CD4-positive, alpha-beta T cell treated with Interleukin-4 for 4 hours (primary cell): Measurements from ENCODE around the gene STAT3.
A peak's percentile ranks its signal among the peaks of the same experiment; 100 is the strongest.
"Not testable (repeated sequence)": the region's sequence is repeated elsewhere in the genome, so short reads cannot be mapped to it uniquely, and the experiment has no call there.

ENCODE experiments used
- DNase-seq: peaks from one replicate; pipeline ENCODE4 v3.0.0-alpha.2; 2020

STAT3 gene

DNA sequence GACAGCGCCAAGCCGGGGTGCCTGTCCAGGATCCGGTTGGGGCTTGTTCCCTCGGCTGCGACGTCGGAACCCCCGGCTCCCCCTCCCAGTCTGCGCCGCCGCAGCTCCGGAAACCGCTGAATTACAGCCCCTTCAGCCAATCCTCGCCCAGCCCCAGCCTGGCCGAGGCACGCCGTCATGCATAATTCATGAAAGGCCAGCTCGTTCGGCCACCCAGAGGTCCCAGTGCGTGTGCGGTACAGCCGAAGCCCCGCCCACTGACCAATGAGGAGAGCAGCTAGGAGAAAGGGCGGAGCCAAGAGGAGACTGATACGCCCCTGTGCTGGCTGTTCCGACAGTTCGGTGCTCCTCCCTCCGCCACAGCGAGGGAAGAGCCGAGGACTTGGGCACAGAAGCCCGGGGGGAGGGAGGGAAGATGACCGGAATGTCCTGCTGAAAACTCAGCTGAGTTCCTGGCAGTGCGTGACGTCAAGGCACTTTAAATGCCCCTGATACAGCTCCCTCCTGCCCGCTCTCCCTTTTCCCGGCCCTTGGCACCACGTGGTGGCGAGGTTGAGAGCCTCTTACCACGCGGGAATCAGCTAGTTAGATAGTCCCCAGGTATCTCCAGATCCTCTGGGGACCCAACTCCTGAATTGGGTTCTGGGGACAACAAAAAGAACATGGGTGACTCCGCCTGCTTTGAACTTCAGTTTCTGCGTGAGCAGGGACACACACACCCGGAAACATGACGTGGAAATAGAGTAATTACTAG, at the start of gene STAT3:
TSS of gene STAT3 (minus strand) at position 62 of the 754 bp plus-strand sequence. CDS start 39,926 bp downstream, outside the sequence.
- DNase-seq = peak; percentile 100

DNA sequence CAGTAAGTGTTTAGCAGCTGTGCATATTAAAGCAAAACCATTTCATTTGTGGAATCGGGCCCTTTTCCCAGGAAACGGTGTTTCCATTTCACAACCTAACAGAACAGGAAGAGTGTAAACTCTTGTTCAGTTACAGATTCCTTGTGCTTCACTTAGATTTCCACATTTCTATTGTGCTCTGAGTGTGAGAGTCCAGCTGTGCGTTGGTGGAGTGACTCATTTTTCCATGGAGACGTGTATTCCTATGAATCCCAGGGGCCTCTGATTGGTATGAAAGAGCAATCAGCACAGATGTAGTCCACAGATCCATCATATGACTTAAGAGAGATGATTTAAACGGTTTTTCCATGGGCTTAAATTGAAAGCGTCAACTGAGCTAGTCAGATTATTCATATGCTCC, 48.1 kb upstream of the STAT3 start:
- DNase-seq = no peak

DNA sequence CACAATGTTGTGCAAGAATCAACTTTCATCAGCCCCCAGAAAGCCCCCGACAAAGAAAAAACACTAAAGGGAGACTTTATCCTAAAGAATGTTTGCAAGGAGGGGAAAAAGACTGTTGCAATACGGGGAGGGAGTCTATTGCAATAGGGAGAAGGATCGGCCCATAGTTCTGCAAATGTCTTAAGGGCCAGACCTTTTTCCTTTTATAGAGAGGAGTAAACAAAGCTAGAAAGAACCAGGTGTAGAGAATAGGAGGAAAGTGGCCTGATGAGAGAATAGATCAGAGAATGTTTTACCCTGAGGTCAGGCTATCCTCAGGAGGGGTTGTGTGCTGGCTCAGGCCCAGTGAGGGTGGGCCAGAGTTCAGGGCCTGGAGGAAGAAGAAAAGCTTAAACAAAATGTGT, 43.5 kb upstream of the STAT3 start:
- DNase-seq = no peak

- no peak for DNase-seq
These were observed 41.6 kb upstream of the STAT3 start for GRCh38 chr17:42429726-42430447.

- DNase-seq = peak; percentile 61
These were observed 40.1 kb upstream of the STAT3 start for GRCh38 chr17:42428141-42428944.

DNA sequence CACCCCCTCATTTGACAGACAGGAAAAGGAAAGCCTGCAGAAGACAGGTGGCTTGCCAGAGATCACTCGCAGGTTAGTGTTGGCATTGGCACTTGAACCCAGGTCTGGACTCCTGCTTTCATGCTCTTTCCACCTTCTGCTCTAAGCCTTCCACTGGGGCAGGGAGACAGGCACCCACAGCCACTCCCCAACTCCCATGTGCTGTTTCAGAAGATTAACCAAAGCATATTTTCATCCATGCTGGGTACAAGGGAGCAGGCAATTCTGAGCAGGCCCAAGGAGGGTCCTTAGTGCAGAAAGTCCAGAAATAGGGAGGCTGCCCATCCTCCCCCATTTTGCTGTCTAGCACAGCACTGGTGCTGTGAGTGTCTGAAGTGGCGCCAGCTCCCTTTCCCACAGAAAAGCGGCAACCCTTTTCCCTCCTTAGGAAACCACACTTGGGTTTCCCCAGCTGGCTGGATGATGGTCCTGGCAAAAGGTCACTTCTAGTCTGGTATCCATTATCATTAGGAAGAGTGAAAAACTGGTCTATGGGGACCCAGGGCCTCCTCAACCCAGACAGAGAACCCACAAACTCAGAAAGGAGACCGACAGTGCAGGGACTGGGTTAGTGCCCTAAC, 36.9 kb upstream of the STAT3 start:
- no peak for DNase-seq

- DNase-seq = no peak
These were observed 35.5 kb upstream of the STAT3 start for GRCh38 chr17:42423766-42424165.

- no peak for DNase-seq
These were observed 34.9 kb upstream of the STAT3 start, which contains the start of gene CAVIN1 for GRCh38 chr17:42422958-42423712. TSS of gene CAVIN1 (minus strand) at chr17:42423256. CDS start at chr17:42423097, 159 bp downstream.

DNA sequence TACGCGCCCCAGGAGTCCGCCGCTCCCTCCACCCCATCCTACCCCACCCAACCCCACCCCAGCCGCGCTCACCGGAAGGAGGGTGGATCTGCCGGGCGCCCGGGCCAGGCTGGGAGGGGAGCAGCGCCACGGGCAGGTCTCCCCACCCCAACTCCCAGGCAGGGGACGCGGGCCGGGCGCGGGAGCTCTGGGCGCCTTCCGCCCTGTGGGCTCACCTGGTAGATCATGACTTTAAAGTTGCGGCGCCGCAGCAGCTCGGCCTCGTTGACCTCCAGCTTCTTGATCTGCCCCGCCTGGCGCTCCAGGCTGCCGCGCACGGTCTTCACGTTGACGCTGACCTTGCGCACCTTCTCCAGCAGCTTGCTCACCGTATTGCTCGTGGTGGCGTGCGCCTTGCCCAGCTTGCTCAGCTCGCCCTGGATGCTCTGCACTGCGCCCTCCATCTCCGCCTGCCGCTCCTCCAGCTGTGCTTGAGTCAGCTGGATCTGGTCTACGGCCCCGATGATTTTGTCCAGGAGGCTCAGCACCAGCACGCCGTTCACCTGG, 34.2 kb upstream of the STAT3 start:
- DNase-seq = no peak

GRCh38 chr17:42421507-42422338, 33.5 kb upstream of the STAT3 start:
- no peak for DNase-seq

DNA sequence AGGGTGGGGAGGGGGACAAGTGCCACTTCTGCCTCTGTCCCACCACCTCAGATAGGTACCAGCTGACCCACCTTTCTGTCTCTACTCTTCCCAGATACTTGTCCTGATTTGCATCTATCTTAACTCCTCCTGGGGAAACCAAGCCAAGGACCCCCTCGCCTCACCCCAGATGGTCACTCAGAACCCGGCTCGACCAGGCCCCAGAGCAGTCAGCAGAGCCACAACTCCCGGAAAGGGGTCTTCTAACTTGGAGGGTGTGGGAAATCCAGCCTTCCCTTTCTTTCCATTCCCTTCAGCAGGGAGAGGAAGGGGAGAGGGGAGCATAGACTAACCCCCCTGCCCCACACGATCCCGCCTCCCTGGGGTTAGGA, 32.9 kb upstream of the STAT3 start:
- DNase-seq = no peak

- not testable (repeated sequence) for DNase-seq
These were observed 29.7 kb upstream of the STAT3 start for GRCh38 chr17:42417981-42418380.

DNA sequence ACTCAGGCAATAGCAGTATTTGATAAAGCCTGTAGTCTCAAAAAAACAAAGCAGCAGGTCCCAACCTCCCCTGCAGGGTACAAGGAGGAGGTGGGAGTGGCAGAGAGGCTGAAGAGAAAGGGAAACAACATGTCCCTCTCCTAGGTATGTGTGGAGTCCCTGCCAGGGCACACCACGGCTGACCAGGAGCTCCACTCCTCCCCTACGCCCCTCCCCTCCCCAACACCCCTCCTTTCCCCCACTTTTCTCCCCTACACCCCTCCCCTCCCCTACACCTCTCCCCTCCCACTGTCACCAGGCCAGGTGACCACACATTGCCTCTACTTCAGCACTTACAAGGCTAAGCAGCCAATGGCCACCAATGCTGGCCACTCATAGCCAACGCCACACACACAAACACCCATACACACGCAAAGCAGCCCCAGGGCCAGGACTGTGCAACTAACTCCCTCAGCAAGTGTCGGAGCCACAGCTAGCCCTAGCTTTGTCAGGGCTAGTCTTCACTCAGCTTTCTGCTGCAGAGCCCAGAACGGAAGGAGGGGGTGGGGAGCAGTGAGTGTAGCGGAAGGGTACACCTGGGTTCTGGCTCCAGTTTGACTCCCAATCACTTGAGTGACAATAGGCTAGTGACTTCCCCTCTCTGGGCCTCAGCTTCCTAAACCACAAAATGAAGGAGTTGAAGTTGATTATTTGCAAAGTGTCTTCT, 26.6 kb upstream of the STAT3 start:
- DNase-seq = peak; percentile 36

DNA sequence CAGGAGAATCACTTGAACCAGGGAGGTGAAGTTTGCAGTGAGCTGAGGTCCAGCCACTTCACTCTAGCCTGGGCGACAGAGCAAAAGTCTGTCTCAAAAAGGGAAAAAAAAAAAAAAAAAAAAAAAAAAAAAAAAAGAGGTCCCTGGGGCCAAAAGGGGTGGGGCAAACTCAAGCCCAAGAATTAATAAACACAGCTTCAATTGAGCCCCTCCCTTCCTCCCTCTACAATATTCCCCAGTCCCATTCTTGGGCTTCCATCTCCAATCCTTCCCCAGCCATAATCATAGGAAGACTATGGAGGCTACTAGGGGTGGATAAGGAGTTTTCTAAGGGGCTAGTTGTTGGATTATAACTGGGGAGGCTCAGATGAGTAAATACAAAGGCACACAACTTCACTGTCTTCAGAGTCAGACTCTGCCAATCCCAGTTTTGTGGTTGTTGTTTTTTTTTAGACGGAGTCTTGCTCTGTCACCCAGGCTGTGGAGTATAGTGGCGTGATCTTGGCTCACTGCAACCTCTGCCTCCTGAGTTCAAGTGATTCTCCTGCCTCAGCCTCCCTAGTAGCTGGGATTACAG, 25.3 kb upstream of the STAT3 start:
- DNase-seq = no peak

DNA sequence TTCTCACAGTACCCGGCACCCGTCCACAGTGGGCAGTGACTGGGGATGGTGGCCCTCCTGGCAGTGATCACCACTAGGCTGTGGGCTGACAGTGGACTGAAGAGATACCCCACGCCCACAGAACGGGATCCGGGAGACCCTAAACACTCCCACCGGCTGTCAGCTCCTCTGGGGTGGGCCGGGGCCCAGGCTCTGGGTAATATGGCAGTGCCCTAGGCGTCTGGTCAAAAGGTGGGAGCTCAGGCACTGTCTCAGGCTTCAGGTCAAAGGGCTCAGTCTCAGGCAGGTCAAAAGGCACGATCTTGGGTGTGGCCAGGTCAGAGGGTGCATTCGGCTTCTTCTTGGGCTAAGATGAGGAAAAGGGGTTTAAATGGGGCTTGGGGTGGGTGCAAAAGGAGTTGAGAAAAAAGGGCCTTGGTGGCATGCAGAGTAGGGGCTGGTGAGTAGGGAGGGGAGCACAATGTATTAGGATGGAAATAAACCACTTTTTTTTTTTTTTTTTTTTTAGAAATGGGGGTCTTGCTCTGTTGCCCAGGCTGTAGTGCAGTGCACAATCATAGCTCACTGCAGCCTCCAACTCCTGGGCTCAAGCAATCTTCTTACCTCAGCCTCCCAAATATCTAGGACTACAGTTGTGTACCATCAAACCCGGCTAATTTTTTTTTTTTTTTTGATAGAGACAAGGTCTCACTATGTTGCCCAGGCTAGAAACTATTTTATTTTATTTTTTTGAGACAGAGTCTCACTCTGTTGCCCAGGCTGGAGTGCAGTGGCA, 23.9 kb upstream of the STAT3 start:
- DNase-seq = no peak

DNA sequence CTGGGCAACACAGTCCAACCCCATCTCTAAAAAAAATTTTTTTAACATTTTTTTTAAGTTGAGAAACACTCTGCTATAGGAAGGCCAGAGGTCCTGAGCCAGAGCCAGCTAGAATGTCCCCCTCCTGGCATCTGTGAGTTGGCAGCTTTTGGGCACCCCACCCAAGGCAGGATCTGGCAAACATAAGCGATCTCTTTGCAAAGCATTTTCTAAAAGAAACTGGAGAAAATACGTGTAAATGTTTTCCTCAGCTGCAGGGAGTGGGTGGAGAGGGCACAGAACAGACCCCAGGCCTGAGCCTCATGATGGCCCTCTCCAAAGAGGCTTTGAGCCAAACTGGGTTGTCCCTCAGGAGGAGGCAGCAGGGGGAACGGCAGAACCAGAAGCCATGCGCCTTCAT, 23.1 kb upstream of the STAT3 start:
- no peak for DNase-seq

DNA sequence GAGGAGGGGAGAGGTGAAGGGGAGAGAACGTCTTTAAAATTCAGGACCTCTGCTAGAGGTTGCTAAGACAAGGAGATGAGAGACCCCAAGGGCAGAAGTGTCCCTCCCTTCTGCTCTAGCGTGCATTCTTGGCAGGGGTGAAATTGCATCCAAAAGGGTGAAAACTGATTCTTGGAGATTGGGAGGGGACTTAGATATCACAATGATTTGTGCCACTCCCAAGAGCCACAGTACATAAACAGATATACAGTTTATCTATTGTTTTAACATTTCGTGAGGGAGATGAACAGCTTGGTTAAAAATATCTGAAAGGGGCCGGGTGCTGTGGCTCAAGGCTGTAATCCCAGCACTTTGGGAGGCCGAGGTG, 22.1 kb upstream of the STAT3 start:
- no peak for DNase-seq

DNA sequence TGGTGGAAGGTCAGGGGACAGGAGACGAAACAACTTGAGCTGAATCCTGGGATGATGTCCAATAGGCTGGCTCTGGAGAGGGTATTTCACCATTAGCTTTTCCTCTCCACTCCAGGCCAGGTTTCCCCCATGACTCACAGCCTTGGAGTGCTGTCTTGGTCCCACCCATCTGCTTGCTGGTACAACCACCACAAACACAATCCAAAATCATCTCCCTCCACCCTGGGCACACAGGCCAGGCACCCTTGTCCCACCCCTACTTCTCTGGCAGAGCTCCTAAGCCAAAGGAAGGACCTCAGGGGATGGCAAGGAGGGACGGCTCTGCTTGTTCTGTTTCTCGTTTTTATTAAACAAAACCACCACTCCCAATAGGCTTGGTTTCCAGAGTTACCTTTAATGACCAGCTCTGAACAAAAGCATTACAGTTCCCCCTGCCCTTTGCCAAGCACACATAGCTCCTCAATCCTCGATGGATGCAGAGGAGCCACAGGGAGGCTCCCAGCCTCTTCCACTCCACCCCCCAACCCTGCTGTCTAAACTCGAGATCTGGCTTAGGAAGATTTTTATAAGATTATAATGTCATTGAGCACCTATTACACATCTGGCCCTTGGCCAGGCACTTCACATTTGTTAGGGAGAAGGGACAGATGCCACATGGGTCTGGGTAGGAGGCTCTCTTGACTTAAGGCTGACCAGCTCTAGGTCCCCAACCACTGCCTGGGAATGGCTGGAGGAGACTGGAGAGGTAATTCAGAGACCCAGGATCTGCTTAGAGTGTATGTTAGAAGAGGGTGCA, 21.5 kb upstream of the STAT3 start:
- no peak for DNase-seq
